ENCODE results near the gene NDUFB6. TPM values are rescaled to one million over a fixed set of nuclear protein-coding genes. Genes with fewer than 3 reads are reported as not detected.

The NDUFB6 gene
- total and polyA plus RNA-seq, 10 of the 15 experiments (the other 5 are each of a cell fraction or from before 2014, with no cell fraction given), result 26.3 to 269 (median 61.4) TPM

- TF ChIP-seq NRF1 (conservative IDR thresholded peaks at IDR 0.05; ENCODE audit: low read depth, low read length) (no peak), TAF1 (IDR thresholded peaks at IDR 0.05; ENCODE audit: borderline replicate concordance, low read depth, low read length) (peak; percentile 99), BHLHE40 (IDR thresholded peaks at IDR 0.05; ENCODE audit: borderline replicate concordance in 1 of 2, low read depth in 2 of 2, low read length in 1 of 2) (peak; percentile 82 to 91), SUZ12 (IDR thresholded peaks at IDR 0.05; ENCODE audit: unreplicated experiment) (no peak), IKZF1 (conservative IDR thresholded peaks at IDR 0.05) (peak; percentile 91), RFX5 (IDR thresholded peaks at IDR 0.05; ENCODE audit: low read depth, low read length) (no peak), ZSCAN29 (IDR thresholded peaks at IDR 0.05) (no peak), ZZZ3 (IDR thresholded peaks at IDR 0.05; ENCODE audit: control insufficient read depth, insufficient read length, low read depth) (no peak), EZH2 (IDR thresholded peaks at IDR 0.05; ENCODE audit: borderline replicate concordance, control insufficient read depth, low read depth, low read length) (no peak), EED (IDR thresholded peaks at IDR 0.05; ENCODE audit: low read depth) (peak; percentile 65; the same call in 1 of the 2 replicates), RUNX3 (IDR thresholded peaks at IDR 0.05; ENCODE audit: low read length) (no peak; the same call in 1 of the 2 replicates), KDM1A (IDR thresholded peaks at IDR 0.05; ENCODE audit: borderline replicate concordance) (no peak), SREBF2 (IDR thresholded peaks at IDR 0.05; ENCODE audit: low read length) (no peak), POLR2AphosphoS2 (IDR thresholded peaks at IDR 0.05; ENCODE audit: low read depth, low read length) (peak; percentile 74; the same call in 1 of the 2 replicates), PAX5 (IDR thresholded peaks at IDR 0.05; ENCODE audit: borderline replicate concordance, low read depth, low read length) (no peak), JUNB (IDR thresholded peaks at IDR 0.05) (no peak), SREBF1 (IDR thresholded peaks at IDR 0.05; ENCODE audit: low read length) (no peak), BRCA1 (IDR thresholded peaks at IDR 0.05; ENCODE audit: low read depth, low read length) (no peak), RB1 (IDR thresholded peaks at IDR 0.05; ENCODE audit: borderline replicate concordance) (peak; percentile 96)
- TF ChIP-seq, protein P1, sequence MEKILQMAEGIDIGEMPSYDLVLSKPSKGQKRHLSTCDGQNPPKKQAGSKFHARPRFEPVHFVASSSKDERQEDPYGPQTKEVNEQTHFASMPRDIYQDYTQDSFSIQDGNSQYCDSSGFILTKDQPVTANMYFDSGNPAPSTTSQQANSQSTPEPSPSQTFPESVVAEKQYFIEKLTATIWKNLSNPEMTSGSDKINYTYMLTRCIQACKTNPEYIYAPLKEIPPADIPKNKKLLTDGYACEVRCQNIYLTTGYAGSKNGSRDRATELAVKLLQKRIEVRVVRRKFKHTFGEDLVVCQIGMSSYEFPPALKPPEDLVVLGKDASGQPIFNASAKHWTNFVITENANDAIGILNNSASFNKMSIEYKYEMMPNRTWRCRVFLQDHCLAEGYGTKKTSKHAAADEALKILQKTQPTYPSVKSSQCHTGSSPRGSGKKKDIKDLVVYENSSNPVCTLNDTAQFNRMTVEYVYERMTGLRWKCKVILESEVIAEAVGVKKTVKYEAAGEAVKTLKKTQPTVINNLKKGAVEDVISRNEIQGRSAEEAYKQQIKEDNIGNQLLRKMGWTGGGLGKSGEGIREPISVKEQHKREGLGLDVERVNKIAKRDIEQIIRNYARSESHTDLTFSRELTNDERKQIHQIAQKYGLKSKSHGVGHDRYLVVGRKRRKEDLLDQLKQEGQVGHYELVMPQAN (conservative IDR thresholded peaks at IDR 0.05), result peak; percentile 65; the same call in 1 of the 2 replicates
- TF ChIP-seq, protein P2, sequence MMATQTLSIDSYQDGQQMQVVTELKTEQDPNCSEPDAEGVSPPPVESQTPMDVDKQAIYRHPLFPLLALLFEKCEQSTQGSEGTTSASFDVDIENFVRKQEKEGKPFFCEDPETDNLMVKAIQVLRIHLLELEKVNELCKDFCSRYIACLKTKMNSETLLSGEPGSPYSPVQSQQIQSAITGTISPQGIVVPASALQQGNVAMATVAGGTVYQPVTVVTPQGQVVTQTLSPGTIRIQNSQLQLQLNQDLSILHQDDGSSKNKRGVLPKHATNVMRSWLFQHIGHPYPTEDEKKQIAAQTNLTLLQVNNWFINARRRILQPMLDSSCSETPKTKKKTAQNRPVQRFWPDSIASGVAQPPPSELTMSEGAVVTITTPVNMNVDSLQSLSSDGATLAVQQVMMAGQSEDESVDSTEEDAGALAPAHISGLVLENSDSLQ (IDR thresholded peaks at IDR 0.05), result no peak
- TF ChIP-seq, protein P3, sequence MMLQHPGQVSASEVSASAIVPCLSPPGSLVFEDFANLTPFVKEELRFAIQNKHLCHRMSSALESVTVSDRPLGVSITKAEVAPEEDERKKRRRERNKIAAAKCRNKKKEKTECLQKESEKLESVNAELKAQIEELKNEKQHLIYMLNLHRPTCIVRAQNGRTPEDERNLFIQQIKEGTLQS (IDR thresholded peaks at IDR 0.05; ENCODE audit: borderline replicate concordance, extremely low read depth, low read depth, low read length), result peak; percentile 37; the same call in 1 of the 2 replicates
- TF ChIP-seq, protein P4, sequence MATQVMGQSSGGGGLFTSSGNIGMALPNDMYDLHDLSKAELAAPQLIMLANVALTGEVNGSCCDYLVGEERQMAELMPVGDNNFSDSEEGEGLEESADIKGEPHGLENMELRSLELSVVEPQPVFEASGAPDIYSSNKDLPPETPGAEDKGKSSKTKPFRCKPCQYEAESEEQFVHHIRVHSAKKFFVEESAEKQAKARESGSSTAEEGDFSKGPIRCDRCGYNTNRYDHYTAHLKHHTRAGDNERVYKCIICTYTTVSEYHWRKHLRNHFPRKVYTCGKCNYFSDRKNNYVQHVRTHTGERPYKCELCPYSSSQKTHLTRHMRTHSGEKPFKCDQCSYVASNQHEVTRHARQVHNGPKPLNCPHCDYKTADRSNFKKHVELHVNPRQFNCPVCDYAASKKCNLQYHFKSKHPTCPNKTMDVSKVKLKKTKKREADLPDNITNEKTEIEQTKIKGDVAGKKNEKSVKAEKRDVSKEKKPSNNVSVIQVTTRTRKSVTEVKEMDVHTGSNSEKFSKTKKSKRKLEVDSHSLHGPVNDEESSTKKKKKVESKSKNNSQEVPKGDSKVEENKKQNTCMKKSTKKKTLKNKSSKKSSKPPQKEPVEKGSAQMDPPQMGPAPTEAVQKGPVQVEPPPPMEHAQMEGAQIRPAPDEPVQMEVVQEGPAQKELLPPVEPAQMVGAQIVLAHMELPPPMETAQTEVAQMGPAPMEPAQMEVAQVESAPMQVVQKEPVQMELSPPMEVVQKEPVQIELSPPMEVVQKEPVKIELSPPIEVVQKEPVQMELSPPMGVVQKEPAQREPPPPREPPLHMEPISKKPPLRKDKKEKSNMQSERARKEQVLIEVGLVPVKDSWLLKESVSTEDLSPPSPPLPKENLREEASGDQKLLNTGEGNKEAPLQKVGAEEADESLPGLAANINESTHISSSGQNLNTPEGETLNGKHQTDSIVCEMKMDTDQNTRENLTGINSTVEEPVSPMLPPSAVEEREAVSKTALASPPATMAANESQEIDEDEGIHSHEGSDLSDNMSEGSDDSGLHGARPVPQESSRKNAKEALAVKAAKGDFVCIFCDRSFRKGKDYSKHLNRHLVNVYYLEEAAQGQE (IDR thresholded peaks at IDR 0.05; ENCODE audit: low read depth, low read length), result peak; percentile 46; the same call in 1 of the 2 replicates
Measured at GRCh38 chr9:32552172-32552872, 20.6 kb downstream of the NDUFB6 start, which contains the start of the genes SMIM27 and TOPORS (continued).

All from GM12878 (cell line).